NCI-H510A (cell line): ENCODE results near the gene THG1L.
A peak's percentile ranks its signal among the peaks of the same experiment; 100 is the strongest.
"Not testable (repeated sequence)": the region's sequence is repeated elsewhere in the genome, so short reads cannot be mapped to it uniquely, and the experiment has no call there.

ENCODE experiments used
- DNase-seq: peaks from one replicate; lab custom pipeline; 2025; lab: John Stamatoyannopoulos, UW

The THG1L gene

DNA sequence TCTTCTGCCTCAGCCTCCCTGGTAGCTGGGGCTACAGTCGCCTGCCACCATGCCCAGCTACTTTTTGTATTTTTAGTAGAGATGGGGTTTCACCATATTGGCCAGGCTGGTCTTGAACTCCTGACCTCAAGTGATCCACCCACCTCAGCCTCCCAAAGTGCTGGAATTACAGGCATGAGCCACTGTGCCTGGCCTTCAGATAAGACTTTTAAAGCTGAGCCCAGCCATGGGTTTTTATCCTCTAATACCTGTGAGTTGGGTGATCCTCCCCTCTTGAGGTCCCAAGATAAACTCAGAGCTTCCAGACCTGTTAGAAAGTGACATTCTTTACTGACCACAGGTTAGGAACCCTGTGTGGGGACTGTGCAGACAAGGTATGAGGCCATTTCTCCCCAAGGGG lies 3.4 kb upstream of the THG1L start:
- not testable (repeated sequence) for DNase-seq

DNA sequence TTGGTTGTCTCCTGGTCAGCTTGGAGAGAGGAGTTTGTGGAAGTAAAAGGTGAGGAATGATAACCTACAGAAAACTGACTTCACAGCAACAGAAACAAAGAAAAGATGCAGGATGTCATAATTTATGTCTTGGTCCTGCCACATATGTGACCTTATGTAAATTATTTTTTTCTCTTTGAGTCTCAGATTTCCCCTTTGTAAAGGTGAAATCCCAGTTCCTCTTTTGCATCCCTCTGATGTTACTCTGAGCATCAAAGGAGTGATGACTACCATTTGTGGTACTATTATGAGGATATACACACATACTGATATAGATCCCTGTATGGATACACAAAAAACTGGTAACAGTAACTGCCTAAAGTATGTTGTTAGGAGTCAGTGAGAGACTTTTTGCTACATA lies 1.4 kb upstream of the THG1L start:
- DNase-seq = no peak

DNA sequence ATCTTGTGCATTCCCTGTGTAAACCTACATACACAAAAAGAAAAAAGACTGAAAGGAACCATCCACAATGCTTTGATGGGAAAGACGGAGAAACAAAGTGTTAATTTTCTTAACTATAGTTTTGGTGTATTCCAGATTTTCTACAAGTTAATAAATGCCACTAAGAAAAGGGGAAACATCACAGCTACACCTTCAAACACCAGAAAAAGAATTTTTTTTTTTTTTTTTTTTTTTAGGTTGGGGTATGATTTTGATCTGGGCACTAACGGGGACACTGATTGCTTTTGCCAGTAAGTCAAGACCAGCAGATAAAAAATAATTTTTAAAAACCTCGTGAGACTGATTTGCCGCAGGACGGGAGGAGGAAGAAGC lies 334 bp upstream of the THG1L start:
- no peak for DNase-seq

DNA sequence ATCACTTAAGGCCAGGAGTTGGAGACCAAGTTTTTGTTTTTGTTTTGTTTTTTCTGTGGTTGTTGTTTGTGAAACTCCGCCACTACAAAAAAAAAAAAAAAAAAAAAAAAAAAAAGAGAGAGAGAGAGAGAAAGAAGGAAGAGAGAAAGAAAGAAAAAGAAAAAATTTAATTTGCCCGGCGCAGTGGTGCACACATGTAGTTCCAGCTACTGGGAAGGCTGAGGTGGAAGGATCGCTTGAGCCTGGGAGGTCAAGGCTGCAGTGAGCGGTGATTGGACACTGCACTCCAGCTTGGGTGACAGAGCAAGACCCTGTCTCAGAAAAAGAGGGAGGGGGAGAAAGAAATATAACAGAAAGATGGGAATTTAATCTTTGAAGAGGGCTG lies 902 bp downstream of the THG1L start:
- no peak for DNase-seq

DNA sequence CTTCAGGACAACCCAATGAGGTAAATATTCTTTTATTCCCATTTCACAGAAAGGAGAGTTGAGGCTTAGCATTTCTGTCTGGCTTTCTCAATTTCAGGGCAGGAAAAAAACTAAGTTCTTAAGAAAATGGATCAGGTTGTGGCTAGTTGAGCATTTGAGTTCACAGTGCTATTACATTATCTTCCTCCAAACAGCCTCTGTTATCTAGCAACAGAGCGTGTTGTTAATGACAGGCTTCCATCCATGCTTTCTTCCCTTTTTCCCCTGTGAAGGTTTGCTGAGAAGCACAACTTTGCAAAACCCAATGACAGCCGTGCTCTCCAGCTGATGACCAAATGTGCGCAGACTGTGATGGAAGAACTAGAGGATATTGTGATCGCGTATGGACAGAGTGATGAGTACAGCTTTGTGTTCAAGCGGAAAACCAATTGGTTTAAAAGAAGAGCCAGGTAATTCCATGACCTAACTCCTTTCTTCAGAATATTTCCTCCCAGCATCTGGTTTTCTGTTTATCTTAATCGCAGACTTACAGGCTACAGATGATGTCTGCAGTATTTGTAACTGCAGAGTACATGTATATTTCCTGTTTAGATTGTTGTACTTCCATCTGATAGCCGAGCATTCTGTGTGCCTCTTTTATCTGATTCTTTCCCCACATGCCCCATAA lies 1.5 kb downstream of the THG1L start:
- DNase-seq = no peak

DNA sequence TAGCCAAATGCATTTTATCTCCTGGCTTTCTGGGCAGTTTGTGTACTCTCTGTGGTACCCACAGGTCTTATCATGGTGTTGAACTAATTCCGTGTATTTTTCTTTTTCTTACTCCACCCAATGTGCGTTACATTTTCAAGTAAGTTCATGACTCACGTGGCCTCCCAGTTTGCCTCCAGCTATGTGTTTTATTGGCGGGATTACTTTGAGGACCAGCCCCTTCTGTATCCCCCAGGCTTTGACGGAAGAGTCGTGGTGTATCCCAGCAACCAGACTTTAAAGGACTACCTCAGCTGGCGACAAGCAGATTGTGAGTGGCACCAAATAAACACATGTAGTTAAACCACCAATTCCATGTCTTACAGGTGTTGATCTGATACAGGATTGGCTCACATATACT lies 3.2 kb downstream of the THG1L start:
- no peak for DNase-seq

DNA sequence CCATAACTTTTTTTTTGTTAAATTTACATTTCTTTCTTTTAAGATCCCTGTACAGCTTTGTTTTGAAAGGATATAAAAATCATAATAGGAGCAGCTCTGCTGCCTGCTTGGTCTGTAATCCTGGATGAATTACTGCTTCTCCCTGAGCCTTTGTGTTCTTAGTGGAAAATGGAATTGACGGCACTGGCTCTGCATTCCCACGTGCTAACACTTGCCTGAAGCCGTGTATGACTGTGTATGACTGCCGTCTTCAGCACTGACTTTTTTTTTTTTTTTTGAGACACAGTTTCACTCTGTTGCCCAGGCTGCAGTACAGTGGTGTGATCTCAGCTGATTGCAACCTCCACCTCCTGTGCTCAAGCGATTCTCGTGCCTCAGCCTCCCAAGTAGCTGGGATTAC lies 4.8 kb downstream of the THG1L start:
- no peak for DNase-seq

DNA sequence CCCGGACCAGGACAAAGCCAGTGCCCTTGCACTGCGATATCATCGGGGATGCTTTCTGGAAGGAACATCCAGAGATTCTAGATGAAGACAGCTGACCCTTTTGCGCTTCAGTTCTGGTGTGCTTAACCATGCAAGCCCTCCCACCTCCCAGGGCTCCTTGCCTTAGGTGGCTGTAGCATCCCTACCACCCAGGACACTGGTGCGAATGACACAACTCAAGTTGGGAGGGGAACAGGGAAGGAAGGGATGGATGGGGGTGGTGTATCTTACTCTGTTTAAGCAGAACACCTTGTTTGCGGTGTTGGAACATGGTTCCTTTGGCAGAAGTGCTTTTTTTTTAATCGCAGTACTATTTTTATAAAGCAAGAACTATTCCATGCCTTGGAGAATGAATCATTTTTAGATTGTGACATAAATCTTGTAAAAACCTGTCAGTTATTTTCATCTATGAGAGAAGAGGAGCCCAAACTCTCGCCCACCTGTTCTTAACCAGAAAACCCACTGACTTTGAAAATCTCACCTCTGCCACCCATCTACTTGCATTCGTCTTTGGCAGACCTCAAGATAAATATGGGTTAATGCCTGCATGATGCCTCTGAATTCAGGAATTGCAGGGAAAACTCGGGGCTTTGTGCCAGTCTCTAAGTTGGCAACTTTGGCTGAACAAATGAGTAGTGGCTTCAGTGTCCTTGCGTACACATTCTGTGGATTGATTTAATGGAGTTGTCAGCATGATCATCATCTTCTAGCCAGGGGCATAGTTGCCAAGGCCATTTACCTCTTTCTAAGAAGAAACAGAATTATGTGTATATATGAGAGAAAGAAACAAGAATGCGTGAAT lies 8.4 kb downstream of the THG1L start:
- DNase-seq = no peak

DNA sequence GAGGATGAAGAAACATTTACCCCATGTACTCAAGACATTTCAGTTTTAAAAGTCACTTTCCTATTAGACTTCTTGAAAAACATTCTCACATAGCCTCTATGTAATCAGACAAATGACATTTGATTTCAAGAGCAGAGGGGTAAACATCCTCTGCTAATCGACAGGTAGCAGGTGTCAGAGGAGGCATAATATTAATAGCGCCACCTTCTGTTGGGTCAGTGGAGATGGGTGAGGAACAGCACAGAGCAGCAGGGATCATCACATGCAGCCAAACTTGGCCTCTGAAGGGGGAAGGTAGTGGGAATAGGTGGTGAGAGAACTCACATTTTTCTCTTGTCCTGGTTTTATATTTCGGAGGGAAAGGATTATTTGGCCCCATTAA lies 9.0 kb downstream of the THG1L start:
- no peak for DNase-seq

DNA sequence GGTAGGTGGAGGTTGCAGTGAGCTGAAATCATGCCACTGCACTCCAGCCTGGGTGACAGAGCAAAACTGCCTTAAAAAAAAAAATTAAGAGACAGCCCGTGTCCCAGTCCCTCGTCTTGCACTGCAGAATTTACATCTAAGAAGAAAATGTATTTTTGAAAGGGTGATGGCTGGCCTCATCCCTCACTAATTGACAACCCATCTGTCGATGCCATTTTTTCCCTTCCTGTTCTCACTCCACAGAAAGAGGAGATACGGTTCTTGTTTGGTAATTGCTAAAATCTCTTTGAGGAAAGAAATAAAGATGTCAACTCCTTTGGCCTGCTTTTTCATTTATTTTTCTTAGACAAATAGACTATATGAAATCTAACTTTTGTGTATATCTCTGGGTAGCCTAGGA lies 9.9 kb downstream of the THG1L start:
- no peak for DNase-seq

DNA sequence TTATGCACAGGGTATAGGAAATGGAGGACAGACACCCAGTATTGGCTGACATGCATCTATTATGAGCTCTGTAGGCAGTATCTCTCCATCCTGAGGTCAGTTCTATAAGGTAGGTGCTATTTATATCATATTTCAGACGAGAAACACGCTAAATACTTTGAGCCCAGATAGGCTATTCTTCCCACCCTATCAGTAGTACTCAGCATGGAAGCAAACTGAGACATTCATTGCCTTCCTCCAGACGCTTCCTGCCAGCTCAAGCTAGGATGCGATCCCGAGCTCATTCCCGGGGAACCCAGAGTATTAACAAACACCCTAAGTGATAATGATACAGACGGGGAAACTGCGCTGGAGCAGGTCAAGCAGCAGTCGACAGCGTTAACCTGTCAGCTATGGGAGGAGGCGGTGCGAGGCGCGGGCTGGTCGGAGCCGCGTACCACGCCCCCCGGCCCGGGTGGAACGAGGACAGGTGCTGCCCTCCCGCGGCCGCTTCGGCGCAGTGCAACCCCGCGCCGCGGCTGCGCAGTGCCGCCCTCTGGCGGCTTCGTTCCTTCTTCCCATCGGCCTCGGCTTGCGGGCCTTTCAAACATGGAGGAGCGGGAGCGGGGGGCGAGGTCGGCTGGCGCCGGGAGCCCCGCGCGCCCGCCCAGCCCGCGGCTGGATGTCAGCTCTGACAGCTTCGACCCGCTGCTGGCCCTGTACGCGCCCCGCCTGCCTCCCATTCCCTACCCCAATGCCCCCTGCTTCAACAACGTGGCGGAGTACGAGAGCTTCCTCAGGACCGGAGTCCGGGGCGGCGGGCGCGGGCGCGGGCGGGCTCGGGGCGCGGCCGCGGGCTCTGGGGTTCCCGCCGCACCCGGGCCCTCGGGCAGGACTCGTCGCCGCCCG lies 12.2 kb downstream of the THG1L start, which contains the start of gene LSM11:
Gene LSM11, plus strand, starts transcription at position 550 of the 888 bp plus-strand sequence. Its CDS starts 39 bp downstream, at position 589.
- DNase-seq = peak; percentile 59

DNA sequence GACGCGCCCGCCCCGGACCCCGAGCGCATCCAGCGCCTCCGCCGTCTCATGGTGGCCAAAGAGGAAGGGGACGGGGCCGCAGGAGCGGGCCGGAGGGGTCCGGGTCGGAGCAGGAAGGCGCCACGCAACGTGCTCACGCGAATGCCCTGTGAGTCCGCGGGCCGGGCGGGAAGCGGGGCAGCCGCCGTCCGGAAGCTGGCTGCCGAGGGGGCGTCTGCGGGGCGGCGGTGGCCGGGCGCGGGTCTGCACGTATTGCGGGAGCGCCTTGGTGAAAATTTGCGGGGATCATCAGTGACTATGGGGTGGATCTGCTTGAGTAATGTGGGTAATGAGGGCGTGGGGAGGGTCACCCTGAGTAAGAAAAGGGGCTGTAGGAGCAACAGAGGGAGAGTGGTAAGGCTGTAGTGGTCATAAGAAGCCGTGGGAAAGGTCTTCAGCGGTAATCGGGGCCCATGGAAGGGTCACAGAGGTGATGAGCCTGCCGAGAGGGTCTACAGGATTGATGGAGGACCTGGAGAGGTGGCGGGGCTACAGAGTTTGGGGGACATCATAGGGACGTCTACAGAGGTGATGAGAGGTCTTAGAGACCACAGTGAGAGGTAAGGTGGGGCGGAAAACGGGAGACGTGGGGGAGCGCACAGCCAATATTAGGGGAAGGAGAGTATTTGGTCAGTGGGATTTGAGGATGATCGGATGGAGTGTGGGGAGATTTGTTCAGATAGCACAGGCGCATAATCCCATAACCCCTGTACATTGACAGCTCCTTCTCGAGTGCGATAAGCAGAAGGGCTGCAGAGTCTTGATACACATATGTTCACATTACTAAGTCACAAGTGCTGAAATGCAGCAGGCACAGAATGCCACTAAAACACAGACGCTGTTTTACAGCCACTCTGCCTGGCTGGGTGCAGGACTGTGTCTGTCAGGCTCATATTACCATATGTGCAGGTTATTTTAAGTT lies 13.1 kb downstream of the THG1L start:
- DNase-seq = no peak

DNA sequence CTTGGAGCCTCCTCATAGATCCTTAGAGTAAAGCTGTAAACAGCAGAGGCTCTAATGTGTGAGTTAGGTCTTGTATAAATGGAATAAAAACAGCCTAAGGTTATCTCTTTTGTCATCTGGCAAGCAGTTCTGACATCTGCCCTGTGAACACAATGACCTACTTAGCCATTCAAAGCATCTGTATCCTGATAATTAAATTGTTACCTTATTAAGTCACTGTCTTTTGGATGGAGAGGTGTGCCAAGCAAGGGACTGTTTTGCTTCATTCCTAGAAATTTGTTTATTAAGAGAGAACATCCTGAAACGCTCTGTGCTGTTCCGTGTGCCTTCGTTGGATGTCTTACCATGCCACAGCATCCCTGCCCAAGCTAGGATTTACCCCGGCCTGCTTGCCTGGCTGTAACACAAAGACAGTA lies 13.8 kb downstream of the THG1L start:
- no peak for DNase-seq

DNA sequence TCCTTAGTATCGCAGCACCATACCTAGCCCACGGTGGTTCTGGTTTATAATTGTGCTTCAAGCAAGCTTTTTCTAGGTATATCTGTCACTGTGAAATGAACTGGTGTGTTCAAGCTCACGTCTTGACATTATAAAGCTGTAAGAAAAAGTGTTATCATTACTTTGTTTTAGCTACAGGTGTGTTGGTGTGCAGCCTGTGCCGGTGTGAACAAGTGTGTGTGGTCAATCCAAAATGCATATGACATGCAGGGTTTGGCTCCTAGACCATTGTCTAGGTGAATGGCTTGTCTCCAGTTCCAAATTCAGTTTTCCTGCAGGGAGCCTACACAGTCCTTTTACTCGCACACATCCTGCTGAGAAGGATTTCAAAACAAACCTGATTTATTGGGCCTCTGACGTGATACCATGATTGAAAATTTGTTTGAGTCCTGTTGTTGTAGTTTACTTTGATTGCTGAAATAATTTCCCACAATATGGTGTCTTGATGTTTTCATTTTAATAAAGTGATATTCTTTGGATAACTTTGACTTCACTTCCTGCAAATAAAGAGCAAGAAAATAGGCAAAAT lies 16.0 kb downstream of the THG1L start:
- DNase-seq = no peak

DNA sequence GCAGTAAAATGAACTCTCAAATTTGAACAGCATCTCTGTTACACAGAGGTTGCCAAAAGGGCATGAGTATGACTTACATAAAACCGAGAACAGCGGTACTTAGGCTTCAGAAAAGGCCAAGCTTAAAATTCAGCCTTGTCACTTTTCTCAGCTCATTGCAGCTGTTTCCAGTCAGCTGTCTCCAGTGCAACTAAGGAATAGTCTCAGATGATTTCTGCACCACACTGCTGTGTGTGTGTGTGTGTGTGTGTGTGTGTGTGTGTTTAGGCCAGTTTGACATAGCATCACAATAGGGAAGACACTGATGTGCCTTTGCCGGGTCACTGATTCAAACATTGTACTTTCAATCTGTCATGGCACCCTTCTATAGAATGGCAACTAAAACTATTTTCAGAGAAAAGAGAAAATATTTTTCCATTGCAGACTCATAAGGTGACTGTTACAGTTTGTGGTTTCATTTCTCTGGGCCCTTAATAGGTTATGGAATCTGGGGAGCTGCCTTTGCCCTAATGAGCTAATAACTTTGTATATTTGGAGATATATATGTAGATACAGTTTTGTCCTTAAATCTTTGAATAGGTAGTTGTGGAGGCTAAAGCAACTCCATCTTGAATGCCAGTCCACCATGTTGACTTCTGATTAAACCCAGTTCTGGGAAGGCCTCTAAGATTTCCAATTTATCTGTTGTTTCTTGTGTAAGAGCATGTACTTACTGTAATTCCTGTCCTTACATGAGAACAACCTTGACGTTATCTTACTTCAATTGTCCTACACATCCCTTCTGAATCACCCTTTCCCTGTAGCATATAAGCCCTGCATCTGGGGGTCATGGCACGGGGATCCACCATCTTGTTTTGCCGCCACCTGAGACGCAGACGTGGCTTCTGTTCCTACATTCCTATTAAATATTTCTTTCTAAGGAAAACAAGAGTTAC lies 16.8 kb downstream of the THG1L start:
- DNase-seq = no peak

DNA sequence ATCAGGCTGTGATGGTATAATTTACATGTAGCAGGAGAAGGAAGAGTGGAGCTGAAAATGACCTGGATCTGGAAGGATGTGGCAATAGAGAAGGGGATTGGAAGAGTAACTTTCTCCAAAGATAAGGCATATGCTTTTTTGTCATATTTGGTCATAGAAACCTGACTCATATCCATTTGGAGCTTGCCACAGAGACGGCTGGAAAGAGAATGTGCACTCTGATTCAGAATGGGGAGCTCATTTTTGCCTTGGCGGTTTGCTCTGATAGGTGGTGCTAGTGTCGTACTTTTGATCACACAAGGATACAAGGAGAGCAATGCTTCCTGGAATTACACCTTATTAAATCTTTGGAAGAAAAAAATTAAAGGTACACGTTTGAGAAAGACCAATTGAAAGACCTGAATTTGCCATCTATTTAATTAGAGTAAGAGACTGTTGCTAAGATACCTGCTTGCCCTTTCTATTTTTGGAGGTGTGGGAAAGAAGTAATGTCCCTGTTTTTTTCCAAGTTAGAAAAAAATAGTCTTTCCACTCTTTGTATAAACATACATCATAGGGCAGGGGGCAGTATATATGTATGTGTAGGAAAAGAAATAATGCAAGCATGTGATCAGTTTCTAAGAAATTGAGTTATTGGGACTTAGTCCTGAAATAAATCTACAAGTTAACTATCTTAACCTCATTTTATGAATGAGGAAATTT lies 17.7 kb downstream of the THG1L start:
- no peak for DNase-seq

DNA sequence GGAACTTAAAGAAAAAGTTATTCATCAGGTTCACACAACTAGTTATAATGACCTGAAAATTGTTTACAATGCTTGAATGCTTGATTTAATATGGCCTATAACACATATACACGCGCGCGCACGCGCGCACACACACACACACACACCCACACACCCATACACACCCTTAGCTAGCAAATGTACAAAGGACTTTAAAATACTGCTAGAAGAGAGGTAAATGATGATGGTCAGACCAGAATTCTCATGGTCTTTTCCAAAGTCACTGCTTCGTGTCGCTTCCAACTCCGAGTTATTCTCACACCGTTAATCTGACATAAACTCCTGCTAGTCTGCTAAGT lies 18.2 kb downstream of the THG1L start:
- no peak for DNase-seq

DNA sequence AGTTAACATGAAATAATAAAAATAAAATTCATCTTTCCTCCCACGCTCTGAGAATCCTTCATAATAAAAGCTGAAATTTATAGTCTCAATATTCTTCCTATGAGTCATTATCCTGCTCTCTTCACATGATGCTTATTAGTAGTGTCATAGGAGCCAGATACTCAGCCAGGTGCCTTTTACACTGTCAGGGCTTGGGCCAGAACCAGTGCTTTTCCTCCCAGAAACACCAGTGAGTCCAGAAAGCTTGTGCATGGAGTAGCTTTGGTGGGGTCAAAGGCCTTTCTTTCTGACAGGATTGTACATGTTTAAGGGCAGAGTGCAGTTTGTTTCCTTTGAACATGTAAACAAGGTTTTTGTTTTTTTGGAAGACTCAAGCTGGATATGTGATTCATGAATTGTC lies 19.1 kb downstream of the THG1L start:
- DNase-seq = no peak

DNA sequence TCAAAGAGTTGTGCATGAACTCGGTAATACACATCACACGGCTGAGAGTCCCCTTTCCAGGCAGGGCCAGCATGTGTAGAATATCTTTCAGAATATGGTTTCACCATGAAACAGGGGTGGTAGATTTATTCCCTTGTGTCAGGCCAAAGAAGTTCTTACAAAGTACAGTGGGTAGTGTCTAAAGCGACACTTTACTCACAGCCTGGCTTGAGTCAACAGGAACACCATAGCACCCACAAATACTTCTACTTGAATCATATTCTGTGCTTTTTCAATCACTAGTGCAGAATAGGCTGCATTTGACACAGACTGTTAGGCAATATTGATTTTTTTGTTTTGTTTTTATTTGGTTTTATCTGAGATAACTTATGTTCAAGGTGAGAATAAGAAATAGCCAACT lies 24.9 kb downstream of the THG1L start:
- no peak for DNase-seq

DNA sequence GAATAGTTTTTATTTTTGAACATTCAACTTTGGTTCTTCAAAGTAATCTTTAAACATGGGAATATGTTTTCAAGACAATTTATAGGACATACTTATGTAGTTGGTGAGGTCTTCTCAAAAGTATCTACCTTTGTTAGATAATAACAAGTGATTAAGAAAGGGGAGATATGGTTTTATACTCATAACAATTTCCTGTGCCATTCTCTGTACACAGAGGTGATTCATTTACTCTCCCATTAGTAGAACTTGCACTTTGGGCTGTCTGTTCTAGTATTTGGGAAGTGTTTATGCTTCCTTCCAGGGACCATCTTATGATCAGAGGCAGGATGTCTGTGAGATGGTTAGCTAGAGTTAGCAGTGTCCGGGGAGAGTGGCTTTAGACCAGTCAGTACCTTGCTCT lies 27.5 kb downstream of the THG1L start:
- DNase-seq = no peak
